Measurements from ENCODE around the gene YTHDF1.
A peak's percentile ranks its signal among the peaks of the same experiment; 100 is the strongest.

YTHDF1 gene

DNA sequence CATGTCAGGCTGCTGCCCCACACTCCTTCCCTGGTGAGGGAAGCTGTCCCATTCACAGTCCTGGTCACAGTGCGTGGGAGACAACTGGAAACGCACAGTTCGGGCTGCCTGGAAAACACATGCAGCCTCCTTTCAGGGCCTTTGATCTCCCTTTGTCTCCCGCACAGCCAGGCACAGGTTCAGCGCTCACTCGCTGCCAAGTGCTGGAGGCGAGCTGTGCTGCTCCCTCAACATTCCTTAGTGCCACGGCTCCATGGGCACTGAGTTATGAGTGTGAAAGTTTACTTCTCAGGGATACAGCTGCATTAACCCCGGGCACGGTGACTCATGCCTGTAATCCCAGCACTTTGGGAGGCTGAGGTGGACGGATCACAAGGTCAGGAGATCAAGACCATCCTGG, 9.1 kb downstream of the YTHDF1 start:
- no peak for DNase-seq

DNA sequence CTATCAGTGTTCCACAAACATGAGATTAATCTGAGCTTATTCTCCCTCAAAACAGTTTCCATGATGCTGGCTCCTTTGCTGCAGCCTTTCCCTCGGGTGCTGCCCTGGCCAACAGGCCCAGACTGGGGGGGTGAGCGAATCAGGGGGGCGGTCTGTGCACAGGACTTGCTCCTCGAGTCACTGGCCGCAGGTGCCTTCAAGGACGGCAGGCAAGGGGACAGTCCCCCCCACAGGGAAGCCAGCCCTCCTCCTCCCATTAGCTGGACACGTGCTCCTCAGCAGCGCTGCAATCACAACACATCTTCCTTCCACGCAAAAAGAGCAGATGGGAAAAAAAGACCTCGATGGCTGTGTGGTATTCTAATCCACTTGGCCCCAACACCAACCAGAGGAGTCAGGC, 10.0 kb downstream of the YTHDF1 start:
- DNase-seq, result no peak

DNA sequence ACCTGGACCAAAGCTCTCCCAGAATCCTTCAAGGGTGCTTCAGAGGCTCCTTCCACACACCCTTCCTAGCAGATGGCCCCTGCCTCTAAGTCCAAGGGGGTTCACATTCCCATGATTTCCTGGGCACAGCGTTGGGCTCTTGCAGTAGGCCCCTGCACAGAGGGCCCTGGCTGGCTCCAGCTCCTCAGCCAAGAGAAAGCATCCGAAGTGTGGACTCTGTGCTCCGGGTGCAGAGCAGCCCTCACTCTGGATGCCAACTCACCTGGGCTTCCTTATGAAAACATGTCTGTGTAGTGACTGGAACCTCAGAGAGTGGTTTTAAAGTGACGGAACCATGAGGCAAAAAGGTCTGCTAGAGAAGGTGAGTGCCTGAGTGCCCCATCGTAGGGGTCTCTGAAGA, 11.6 kb downstream of the YTHDF1 start:
- DNase-seq, result no peak

DNA sequence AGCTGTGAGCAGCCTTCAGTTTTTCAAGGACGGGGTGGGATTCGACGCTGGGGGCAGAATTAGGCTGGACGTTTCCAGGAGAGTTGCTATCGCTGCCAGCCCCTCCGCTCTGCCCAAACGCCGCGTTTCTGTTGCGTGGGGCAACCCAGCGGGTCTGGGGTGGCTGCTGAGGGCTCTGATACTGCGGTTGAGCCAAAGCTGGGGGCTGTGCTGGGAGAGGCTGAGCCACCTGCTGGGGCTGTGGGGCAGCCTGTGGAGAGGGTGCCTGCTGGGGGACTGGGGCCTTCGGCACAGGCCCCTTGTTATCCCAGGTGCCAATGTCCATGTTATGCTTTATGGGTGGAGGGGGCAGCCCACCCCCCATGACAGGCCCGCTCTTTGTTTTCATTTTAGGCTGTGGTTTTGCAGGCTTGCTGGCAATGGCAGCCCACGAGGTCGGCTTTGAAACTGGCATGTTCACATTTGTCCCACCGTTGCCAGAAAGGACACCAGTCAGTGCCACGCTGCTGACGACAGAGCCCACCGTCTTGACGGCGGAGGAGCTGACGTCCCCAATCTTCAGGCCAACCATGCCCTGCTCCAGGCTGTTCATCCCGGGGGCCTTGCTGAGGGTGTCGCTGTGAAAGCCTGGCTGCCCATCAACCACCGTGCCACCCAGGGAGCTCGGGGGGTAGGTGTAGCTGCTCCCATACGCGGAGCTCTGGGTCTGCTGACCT, 13.0 kb downstream of the YTHDF1 start:
- DNase-seq, result no peak

DNA sequence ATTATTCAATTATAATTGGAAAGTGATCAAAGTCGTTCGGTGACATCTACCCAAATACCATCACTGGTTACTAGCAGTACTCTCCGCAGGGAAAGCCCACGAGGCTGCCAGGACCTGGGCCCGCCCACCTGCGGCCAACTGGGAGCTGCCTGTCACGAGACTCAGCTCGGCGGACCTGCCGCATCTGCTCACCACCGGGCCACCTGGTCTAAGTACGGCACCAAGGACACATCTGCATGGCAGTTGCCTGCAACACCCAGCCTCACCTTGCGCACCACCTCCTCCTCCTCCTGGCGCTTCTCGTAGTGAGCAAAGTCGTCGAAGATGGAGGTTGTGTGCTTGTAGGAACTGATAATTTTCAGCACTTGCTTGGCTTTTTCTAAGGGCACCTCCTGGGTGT, 13.9 kb downstream of the YTHDF1 start:
- DNase-seq, result no peak

DNA sequence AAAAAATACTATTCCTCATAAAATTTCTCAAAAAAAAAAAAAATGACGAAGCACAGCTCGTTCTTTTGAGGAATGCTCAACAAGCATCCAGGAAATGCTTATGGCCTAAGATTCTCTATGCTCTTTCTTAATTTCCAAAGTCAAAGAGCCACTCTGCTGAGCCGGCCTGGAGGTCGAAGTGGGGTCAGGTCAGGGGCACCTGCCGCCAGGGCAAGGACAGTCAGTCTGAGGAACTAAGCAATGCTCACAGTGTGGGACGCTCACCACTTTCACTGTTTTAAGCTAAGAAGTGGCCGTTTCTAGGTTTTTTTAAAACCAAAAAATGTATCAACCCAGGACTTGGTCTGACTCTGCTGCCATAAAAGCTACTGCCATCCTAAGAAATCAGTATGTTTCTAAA, 17.3 kb downstream of the YTHDF1 start:
- DNase-seq, result no peak

DNA sequence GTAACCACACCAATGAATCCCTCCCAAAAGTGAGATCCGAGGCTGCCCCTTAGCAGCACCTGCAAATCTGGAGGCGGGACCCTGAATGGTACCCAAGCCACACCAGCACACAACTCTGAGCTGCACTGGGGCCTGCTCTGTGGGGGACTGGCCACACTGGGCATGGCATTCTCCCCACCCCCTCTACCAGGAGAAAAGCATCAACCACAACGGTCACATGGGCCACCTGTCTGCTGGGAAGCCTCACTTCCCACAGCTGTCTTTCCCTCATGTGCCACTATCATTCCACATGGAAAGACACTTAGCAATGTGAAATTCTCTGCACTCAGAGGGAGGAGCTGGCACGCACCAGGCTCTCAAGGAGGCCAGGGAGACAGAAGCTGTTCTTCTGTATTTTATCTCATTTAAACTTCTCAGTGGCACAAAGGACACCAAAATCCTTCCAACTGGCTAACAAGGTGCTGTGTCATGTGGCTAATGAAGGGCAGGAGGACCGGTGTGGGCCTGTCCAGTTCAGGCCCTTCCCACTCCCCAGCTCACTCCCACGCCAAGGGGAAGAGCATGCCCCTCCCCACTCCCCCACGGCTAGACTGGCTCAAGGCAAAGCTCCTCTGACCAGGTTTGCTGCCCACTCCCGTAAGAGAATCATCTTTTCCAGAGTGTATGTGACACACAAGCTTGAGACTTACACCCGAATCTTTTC, 19.0 kb downstream of the YTHDF1 start:
- DNase-seq, result no peak

DNA sequence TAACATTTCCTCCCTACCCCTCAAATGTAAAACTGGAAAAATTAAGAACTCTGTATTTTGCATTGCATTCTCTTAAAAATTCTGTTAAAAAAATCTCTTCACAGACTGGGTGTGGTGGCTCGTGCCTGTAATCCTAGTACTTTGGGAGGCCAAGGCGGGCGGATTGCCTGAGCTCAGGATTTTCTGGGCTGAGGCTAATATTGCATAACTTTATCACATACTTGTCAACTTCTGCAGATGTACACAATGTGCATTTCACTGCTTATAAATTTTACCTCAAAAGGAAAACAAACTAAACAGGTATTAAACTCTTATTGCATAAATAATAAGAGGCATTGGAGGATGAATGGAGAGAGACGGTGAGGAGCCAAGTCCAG, 21.1 kb downstream of the YTHDF1 start:
- no peak for DNase-seq

DNA sequence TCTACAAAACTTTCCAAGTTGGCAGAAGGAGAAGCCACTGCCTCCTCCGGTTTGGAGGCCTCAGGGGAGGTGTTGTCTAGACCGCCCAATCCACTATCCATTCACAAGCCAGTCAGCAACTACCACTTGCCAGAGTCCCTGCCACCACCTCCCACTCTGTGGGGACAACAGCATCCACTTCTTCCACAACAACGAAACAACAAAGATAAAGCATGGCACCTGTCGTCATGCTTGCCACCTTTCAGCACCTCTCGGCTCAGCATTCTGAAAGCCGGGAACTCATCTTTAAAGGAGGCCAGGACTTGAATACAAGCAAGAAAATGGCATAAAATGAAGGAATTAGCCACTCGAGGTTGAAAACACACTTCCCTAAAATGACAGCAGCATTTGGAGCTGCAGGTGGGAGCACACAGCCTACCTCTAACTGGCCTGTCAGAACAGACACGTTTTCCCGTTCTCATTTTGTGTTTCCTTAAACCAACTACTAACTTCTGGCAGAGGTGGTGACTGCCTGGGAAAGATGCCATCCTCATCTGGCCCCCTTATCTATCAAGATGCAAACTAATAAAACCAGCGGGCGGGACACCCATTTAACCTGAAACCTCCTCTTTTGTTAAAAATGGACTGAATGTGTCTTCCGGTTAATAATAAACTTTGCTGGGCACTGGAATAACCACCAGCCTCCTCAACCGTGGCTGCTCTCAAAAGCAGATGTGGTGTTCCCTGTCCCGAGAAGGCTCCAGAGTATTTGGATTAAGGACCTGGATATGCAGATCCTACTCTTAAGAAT, 21.7 kb downstream of the YTHDF1 start:
- no peak for DNase-seq

DNA sequence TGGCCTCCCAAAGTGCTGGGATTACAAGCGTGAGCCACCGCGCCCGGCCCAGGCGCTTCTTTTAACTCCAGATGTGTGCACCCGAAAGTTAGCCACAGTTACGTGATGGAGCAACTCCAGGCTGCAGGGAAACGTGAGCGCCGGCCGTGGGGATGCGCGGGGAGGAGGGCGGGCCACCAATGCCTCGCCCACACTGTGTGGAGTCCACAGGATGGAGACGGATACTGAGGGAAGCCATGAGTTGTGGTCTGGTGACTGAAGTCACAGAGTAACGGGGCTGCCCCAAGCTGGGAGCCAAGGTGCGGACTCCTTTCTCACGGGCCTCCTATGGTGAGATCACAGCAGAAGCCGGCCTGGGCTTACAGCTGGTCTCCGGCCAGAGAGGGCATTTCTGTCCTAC, 23.2 kb downstream of the YTHDF1 start:
- no peak for DNase-seq

DNA sequence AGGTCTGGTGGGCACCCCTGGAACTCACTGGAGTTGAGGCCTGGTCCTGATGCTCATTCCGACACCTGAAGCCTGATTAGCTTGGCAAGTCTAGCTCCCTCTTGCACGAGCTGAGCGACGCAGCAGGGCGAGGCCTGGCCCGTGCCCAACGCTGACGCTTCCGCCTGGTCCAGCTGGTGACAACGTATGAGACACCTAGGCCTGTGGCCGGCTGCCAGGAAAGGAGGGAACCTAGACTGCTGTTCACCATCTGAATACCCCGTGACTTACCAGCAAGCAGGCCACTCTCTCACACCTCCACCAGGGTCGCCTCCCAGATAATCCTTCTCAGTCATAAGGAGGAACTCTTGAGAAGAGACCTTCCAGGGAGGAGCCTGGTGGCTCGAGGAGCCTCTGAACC, 24.5 kb downstream of the YTHDF1 start:
- DNase-seq, result peak; percentile 94 to 97

DNA sequence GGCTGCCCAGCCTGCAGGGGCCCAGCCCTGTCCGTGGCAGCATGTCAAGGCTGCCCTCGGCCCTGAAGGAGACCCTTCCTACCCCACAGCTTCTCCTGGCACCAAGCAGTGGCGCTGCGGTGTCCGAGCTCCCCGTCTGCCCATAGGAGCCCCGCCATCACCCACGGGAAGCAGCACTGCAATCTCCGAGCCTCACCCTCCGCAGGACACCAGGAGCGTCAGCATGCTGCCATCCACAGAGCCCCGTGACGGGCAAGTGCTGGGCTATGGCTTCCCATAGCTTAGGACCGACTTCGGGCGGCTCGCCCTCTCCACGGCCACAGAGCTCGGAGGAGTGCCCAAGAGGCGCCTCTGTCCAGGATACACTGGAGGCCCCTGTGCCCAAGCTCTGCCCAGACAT, 25.1 kb downstream of the YTHDF1 start:
- no peak for DNase-seq

DNA sequence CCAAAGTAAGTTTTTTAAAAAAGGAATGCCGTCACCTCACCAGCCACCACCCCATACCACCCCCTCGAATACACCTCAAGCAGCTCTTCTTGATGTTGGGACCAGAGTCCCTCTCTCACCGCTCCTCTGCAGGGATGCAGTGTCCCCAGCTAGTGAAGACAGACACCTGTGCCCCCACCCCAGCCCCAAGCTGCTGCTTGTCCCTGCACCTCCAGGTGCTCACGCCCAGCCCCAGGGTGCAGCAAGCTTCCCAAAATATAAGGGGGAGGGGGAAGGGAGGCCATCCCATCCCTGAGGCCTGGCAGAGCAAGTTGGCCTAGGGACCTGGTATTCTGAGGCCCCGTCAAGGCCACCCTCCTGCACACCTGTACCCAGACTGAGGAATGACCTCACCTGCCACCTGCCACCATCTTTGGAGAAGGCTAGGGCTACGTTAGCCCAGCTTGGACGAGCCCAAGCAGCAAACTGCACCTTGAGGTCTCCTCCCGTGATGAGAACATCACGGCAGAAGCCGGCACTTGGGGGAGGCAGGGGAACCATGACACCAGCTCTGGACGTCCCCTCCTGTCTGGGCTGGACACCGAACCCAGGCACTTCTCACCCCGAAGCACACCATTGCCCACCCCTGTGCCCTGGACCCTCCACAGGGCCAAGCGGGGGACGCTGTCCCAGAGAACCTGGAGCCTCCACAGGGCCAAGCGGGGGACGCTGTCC, 25.9 kb downstream of the YTHDF1 start:
- DNase-seq, result no peak

DNA sequence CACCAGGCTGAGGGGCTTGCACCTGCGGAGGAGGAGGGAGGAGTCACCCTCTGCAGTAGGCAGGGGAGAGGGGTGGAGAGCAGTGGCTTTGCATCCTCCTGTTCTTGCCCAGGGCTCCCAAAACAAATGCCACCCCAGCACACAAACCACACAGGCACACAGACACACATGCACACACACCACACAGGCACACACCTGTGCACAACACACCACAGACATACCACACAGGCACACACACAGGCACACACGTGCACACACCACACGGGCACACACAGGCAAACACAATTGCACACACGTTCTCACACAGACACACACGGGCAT, 26.6 kb downstream of the YTHDF1 start:
- DNase-seq, result no peak

DNA sequence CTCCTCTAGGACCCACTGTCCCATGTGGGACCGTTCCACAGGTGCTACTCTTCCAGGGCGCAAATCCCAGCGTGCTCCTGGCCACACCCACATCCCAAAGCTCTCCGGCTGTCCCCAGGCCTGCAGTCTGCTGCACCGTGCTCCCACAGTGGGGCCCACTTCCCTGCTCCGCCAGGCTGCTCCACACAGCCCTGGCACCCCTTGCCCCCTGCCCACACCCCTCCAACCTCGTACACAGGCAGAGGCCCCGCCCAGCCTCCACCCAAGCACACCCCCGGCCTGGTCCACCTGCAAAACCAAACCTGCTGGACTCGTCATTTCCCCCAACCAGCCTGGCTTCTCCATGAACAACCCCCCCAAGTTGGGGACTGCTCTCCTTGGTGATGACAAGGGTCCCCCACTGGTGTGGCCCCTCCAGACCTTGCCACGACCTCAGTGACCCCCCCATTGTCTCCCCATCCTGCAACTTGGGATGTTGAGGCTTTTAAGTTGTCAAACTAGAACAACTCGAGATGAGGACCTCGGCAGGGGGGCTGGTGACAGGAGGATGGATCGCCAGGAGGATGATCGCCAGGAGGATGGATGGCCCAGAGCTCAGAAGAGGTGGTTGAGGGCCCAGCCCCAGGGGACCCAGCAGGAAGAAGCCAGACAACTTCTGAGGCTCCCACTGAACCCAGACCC, 27.1 kb downstream of the YTHDF1 start:
- no peak for DNase-seq

DNA sequence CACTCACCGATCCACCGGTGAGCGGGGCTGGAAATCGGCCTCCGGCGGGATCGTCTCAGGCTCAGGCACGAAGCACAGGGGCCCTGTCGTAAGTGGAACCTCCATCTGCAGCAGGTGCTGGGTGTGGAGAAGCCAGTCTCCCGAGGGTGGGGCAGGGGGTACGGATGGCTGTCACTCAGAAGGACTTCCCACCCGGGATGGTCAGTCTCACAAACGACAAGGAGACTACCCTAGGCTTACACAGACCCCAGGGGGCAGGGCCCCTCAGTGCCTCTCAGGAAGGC, 27.8 kb downstream of the YTHDF1 start:
- DNase-seq, result no peak

DNA sequence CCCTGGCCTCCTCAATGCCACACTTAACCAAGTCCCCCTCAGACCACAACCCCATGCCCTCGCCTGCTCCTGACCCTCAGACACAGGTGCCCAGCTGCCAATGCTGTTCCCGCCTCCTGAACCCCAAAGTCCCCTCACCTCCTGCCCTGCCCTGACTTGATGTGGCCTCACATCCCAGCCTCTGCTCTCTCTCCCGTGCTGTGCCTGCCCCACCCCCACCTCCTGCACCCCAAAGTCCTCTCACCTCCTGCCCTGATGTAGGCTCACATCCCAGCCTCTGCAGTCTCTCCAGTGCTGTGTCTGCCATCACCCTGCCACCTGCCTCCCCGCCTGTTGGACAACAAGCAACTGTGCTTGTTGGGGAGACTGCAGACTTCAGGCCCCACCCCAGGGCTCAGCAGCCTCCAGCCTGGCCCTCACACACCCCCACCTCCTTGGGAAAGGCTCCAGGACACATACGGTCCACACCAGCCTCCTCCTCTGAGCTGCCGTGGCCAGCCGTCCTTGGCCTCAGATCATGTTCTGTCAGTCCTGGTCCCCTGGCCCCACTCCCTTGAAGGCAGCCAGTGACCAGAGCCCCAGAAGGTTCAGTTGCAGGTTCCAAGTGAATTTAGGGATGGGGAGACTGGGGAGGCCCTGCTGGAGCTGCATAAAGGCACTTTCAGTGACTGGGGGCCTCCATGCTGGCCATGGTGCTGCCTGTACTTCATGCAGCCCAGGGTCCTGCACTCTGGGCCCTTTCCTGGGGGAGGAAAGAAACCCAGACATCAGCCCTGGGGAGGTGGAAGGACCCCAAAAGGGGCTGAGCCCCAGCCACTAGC, 28.4 kb downstream of the YTHDF1 start:
- DNase-seq, result no peak

DNA sequence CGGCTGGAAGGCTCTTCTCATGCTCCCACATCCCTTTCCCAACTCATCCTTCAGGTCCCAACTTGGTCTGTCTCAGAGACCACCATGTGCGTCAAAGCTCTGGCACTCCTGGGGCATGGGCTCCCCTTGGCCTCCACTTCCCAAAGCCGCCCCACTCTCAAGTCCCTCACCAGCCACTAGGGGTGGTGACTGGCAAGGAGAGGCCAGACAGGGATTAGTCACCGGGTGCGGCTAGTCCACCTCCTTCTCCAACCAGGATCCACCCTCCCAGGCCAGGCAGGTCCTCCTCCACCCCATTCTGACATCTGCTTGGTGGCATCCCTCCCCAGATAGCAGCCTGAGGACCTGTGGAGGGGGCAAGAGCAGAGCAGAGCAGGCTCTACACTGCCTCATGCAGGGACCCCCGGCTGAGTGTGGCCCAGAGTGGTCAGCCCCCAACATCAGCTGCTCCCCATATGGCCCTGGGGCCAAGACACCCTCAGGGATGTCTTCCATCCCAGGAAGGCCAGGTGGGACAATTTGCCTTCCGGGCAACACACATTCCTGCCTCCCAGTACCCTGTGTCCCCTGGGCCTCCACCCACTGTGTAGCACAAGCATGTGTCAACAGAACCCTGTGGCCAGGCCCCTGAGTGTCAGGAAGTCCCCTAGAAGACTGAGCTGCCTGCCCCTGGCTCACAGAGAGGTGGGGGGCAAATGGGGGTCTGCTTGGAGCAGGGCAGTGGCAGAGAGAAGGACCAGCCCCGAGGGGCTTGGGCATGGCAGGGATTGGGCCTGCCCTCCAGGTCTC, 29.2 kb downstream of the YTHDF1 start:
- DNase-seq, result no peak

DNA sequence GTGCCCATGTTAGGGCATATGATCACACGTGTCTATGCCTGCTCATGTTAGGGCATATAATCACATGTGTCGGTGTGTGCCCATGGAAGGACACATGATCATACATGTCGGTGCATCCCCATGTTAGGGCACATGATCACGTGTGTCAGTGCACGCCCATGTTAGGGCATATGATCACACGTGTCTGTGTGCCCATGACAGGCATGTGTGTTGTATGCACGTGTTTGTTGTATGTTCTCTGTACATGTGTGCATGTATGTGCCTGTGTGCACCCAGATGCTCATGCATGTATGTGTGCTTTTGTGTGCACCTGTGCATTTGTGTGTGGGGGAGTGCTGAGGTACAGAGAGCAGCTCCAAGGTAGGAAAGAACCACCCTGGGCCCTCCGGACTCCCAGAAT, 29.8 kb downstream of the YTHDF1 start:
- no peak for DNase-seq

DNA sequence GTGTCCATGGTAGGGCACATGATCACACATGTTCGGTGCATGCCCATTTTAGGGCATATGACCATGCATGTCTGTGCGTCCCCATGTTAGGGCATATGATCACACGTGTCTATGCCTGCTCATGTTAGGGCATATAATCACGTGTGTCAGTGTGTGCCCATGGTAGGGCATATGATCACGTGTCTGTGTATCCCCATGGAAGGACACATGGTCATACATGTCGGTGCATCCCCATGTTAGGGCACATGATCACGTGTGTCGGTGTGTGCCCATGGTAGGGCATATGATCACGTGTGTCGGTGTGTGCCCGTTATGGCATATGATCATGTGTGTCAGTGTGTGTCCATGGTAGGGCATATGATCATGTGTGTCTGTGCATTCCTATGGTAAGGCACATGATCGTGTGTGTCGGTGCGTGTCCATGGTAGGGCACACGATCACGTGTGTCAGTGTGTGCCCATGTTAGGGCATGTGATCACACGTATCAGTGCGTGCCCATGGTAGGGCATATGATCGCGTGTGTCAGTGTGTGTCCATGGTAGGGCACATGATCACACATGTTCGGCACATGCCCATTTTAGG, 30.6 kb downstream of the YTHDF1 start:
- DNase-seq, result no peak
